B cell (primary cell): Measurements from ENCODE around the gene PFN3. TPM values are rescaled to one million over a fixed set of nuclear protein-coding genes. Genes with fewer than 3 reads are reported as not detected.

Experiments used
- ATAC-seq: fragments of 200-7000 bp; cut with Tn5 transposase; one replicate; pipeline ENCODE4 v1.10.0; 2021; ENCODE audit warnings: low read depth, mild to moderate bottlenecking, moderate number of reproducible peaks, moderate library complexity
- CTCF ChIA-PET: fragments of 350-600 bp; sonication (Branson Sonifier 250); formaldehyde crosslinking; loops from one replicate; lab custom pipeline; 2021; ENCODE audit warnings: antibody characterized with exemption, inconsistent platforms; lab: Charles Lee
- POLR2A ChIA-PET: fragments of 350-600 bp; sonication (Branson Sonifier 250); formaldehyde crosslinking; loops from one replicate; lab custom pipeline; 2021; ENCODE audit warnings: antibody characterized with exemption; lab: Charles Lee
- DNase-seq: peaks from one replicate; pipeline ENCODE4 v3.0.0; 2013
- H2AFZ ChIP-seq: 2 replicates; pipeline ENCODE4 v1.6.1; 2012; ENCODE audit warnings: mild to moderate bottlenecking, low read depth, low read length; ENCODE audit not compliant: insufficient read depth, poor library complexity, severe bottlenecking
- H3K27ac ChIP-seq, 2 donors: 1 replicate in 1 of 2; 2 replicates in 1 of 2; pipeline ENCODE4 v1.5.1; 2012 to 2013; ENCODE audit warnings: low read length in 2 of 2, mild to moderate bottlenecking in 2 of 2, moderate library complexity in 1 of 2
- H3K27me3 ChIP-seq, 4 experiments: fragments of 200-600 bp in 1 of 4; sonication (generic) in 1 of 4; replicated peaks in 1 of 4; 1 replicate in 2 of 4; 2 replicates in 2 of 4; pipeline versions ENCODE4 v1.6.1 to v1.7.0; 2013 to 2016; ENCODE audit warnings: low read length in 3 of 4, mild to moderate bottlenecking in 2 of 4, mixed read lengths in 1 of 4, moderate library complexity in 1 of 4; ENCODE audit not compliant: insufficient read depth in 4 of 4, control insufficient read depth in 3 of 4; ENCODE audit errors: control extremely low read depth in 1 of 4
- H3K36me3 ChIP-seq, 2 experiments: replicated peaks in 1 of 2; 1 replicate in 1 of 2; 2 replicates in 1 of 2; pipeline versions ENCODE4 v1.6.1 to v1.7.1; 2013; ENCODE audit warnings: low read length in 1 of 2; ENCODE audit not compliant: insufficient read depth in 2 of 2, control insufficient read depth in 1 of 2; ENCODE audit errors: control extremely low read depth in 1 of 2, extremely low read depth in 1 of 2
- H3K4me1 ChIP-seq, 2 donors: fragments of 200-600 bp in 1 of 2; sonication (generic) in 1 of 2; 1 replicate in 1 of 2; 2 replicates in 1 of 2; pipeline versions ENCODE4 v1.5.1 to v1.6.1; 2013 to 2017; ENCODE audit warnings: low read length in 2 of 2; ENCODE audit not compliant: control insufficient read depth in 2 of 2, insufficient read depth in 2 of 2
- H3K4me2 ChIP-seq: replicated peaks from 2 replicates; pipeline ENCODE3; 2012; ENCODE audit warnings: mild to moderate bottlenecking, low read depth, low read length; ENCODE audit not compliant: poor library complexity, severe bottlenecking
- H3K4me3 ChIP-seq, 5 experiments: fragments of 200-600 bp in 1 of 5; sonication (generic) in 1 of 5; 1 replicate in 3 of 5; 2 replicates in 2 of 5; pipeline versions ENCODE4 v1.5.1 to v1.7.0; 2011 to 2016; ENCODE audit warnings: low read length in 4 of 5, mild to moderate bottlenecking in 4 of 5, low read depth in 2 of 5, control low read depth in 1 of 5, moderate library complexity in 1 of 5; ENCODE audit not compliant: insufficient read depth in 1 of 5; ENCODE audit errors: control extremely low read depth in 1 of 5, extremely low read depth in 1 of 5
- H3K79me2 ChIP-seq: fragments of 200-600 bp; sonication (generic); one replicate; pipeline ENCODE4 v1.6.0; 2016; ENCODE audit warnings: low read length; ENCODE audit not compliant: control insufficient read depth, insufficient read depth
- H3K9ac ChIP-seq: fragments of 200-600 bp; sonication (generic); 2 replicates; pipeline ENCODE4 v1.6.1; 2017; ENCODE audit warnings: mild to moderate bottlenecking, low read length, moderate library complexity
- H3K9me3 ChIP-seq, 3 donors: one replicate each; pipeline versions ENCODE4 v1.6.1 to v1.7.1; 2013; ENCODE audit warnings: low read length in 2 of 3; ENCODE audit not compliant: control insufficient read depth in 2 of 3, insufficient read depth in 1 of 3; ENCODE audit errors: control extremely low read depth in 1 of 3
- H4K20me1 ChIP-seq: 2 replicates; pipeline ENCODE4 v1.6.0; 2012; ENCODE audit warnings: mild to moderate bottlenecking, low read length; ENCODE audit not compliant: insufficient read depth, control insufficient read depth, poor library complexity, severe bottlenecking
- H3K27ac Mint-ChIP-seq: one replicate; pipeline ENCODE4 v1.8.0; 2021; ENCODE audit warnings: mixed read lengths
- H3K27me3 Mint-ChIP-seq: one replicate; pipeline ENCODE4 v1.8.0; 2021; ENCODE audit warnings: mixed read lengths
- H3K4me1 Mint-ChIP-seq: one replicate; pipeline ENCODE4 v1.8.0; 2021; ENCODE audit warnings: mixed read lengths
- H3K4me3 Mint-ChIP-seq: one replicate; pipeline ENCODE4 v1.8.0; 2021; ENCODE audit warnings: mixed read lengths
- H3K9me3 Mint-ChIP-seq: one replicate; pipeline ENCODE4 v1.8.0; 2022; ENCODE audit warnings: mixed read lengths; ENCODE audit not compliant: insufficient read depth
- CTCF ChIP-seq: fragments of 200-600 bp; IDR thresholded peaks from one replicate; pipeline ENCODE4 v1.8.0; 2022; ENCODE audit warnings: antibody characterized with exemption, mild to moderate bottlenecking
- EZH2 ChIP-seq: IDR thresholded peaks from 2 replicates; pipeline ENCODE4 v1.6.1; 2012; ENCODE audit warnings: borderline replicate concordance, low read depth, mild to moderate bottlenecking, moderate library complexity, low read length; ENCODE audit not compliant: insufficient read depth, poor library complexity, severe bottlenecking
- WGBS: methylation state at CpG from one replicate; pipeline ENCODE4 v1.1.5; 2013; ENCODE audit warnings: missing lambda C conversion rate; ENCODE audit not compliant: insufficient coverage; 5-methylcytosine and 5-hydroxymethylcytosine counted together
- intact Hi-C: fragments of 100-400 bp; cut with micrococcal nuclease; formaldehyde crosslinking; loops from one replicate; pipeline ENCODE4 v1.10.0; 2022
- polyA plus RNA-seq: library from polyadenylated mRNA; depleted of rRNA; stranded (reverse); fragments of >200 nt; gene quantifications from 2 replicates; pipeline ENCODE4 v1.2.3, GENCODE V29; 2012
- total RNA-seq, 2 donors: library from RNA; stranded (reverse); fragments of 120-200 nt in 1 of 2; gene quantifications; 1 replicate in 1 of 2; 2 replicates in 1 of 2; pipeline versions ENCODE4 v1.2.3 to v1.2.4, GENCODE V29; 2013 to 2022

PFN3 gene
- total and polyA plus RNA-seq, 2 donors (not counting 1 experiment from before 2014, with no cell fraction given): not detected

GRCh38 chr5:177357459-177358351, 42.8 kb downstream of the PFN3 start, which contains the start of gene RGS14:
TSS of gene RGS14 (plus strand) at chr5:177357924. CDS start at chr5:177358025, 101 bp downstream.
- peak within 1 kb of the TSS; percentile 79 for H2AFZ ChIP-seq
- intact Hi-C loops: loop anchor here (1.0 to 2.0 kb wide), 4 partner anchors 13 to 225 kb away; partner anchors contain the start of gene NSD1
- H3K4me2 ChIP-seq: peak within 1 kb of the TSS; percentile 99
- H3K4me1 ChIP-seq: peaks cover 56 to 63% of the 10 kb centered on the region in 2 donors
- CTCF ChIA-PET: interaction anchor here (1.0 to 7.2 kb wide), 7 partner anchors 13 to 97 kb away, joined by 3 to 60 read pairs (median 3); no protein-coding TSS in a partner anchor
- peaks cover 0 to 16% of the 10 kb centered on the region in 2 experiments for H3K36me3 ChIP-seq
- peaks cover 52% of the 10 kb centered on the region for H3K79me2 ChIP-seq
- peaks cover 76% of the 10 kb centered on the region for H3K4me1 Mint-ChIP-seq
- H3K9me3 ChIP-seq: no peaks in the 10 kb centered on the region
- peak within 1 kb of the TSS; percentile 87 for H3K4me3 Mint-ChIP-seq
- no peaks in the 10 kb centered on the region for H3K27me3 Mint-ChIP-seq
- H3K27ac ChIP-seq: peak within 1 kb of the TSS; percentile 62 to 80
- H3K4me3 ChIP-seq: peak within 1 kb of the TSS; percentile 74 to 96 (median 92)
- DNase-seq (peak; percentile 90), ATAC-seq (peak; percentile 88)
- peaks cover 43% of the 10 kb centered on the region for H4K20me1 ChIP-seq
- H3K9ac ChIP-seq: peak within 1 kb of the TSS; percentile 89
- H3K27ac Mint-ChIP-seq: peak within 1 kb of the TSS; percentile 95
- TF ChIP-seq CTCF (no peak), EZH2 (no peak)
- POLR2A ChIA-PET: interaction anchor here (0.5 kb wide), 1 partner anchor 74 kb away, joined by 3 read pairs; no protein-coding TSS in a partner anchor
- H3K27me3 ChIP-seq: no peaks in the 10 kb centered on the region
- under 1% methylated on average over 37 of the region's 37 CpGs for WGBS
- no peaks in the 10 kb centered on the region for H3K9me3 Mint-ChIP-seq
